GM18870 (cell line): ENCODE results near the gene SCARB1.
A peak's percentile ranks its signal among the peaks of the same experiment; 100 is the strongest.
"Not testable (repeated sequence)": the region's sequence is repeated elsewhere in the genome, so short reads cannot be mapped to it uniquely, and the experiment has no call there.

Experiments used
- ATAC-seq: cut with Tn5 transposase; IDR thresholded peaks from one replicate; pipeline ENCODE4 v1.9.1; 2021; ENCODE audit warnings: moderate library complexity; ENCODE audit not compliant: unreplicated experiment

SCARB1 gene

GRCh38 chr12:124863416-124864325 lies at the start of gene SCARB1:
SCARB1 (minus strand) TSS chr12:124863864; CDS start chr12:124863720, 144 bp downstream.
- peak; percentile 39 for ATAC-seq

- ATAC-seq = not testable (repeated sequence)
Observed at GRCh38 chr12:124912529-124913287, 49.0 kb upstream of the SCARB1 start.

GRCh38 chr12:124911521-124911920 lies 47.9 kb upstream of the SCARB1 start:
- ATAC-seq = not testable (repeated sequence)

GRCh38 chr12:124910561-124911478 lies 47.2 kb upstream of the SCARB1 start:
- no peak for ATAC-seq

GRCh38 chr12:124909831-124910560 lies 46.3 kb upstream of the SCARB1 start:
- no peak for ATAC-seq

- peak; percentile 54 for ATAC-seq
Observed at GRCh38 chr12:124906606-124907261, 43.1 kb upstream of the SCARB1 start.

- no peak for ATAC-seq
Observed at GRCh38 chr12:124904306-124905098, 40.8 kb upstream of the SCARB1 start.

- no peak for ATAC-seq
Observed at GRCh38 chr12:124902916-124903315, 39.3 kb upstream of the SCARB1 start.

GRCh38 chr12:124901003-124901402 lies 37.3 kb upstream of the SCARB1 start:
- no peak for ATAC-seq

GRCh38 chr12:124900345-124900795 lies 36.7 kb upstream of the SCARB1 start:
- not testable (repeated sequence) for ATAC-seq

- no peak for ATAC-seq
Observed at GRCh38 chr12:124898923-124899294, 35.2 kb upstream of the SCARB1 start.

- ATAC-seq = no peak
Observed at GRCh38 chr12:124898200-124898922, 34.7 kb upstream of the SCARB1 start.

- ATAC-seq = no peak
Observed at GRCh38 chr12:124896461-124896860, 32.8 kb upstream of the SCARB1 start.

- ATAC-seq = peak; percentile 79
Observed at GRCh38 chr12:124893792-124894516, 30.3 kb upstream of the SCARB1 start.

GRCh38 chr12:124888260-124888659 lies 24.6 kb upstream of the SCARB1 start:
- ATAC-seq = no peak

- ATAC-seq = not testable (repeated sequence)
Observed at GRCh38 chr12:124887766-124888165, 24.1 kb upstream of the SCARB1 start.
